ENCODE data around the gene DMBX1.

DMBX1 gene

GRCh38 chr1:46532095-46532494, 42.5 kb downstream of the DMBX1 start:
- Histone ChIP-seq H3K27me3 (ENCODE audit: insufficient read depth, low read length, poor library complexity) (peaks cover 50% of the 10 kb centered on the region), H3K9ac (ENCODE audit: low read depth, low read length) (no peak overlapping the region), H3K36me3 (ENCODE audit: insufficient read depth, low read length) (no peaks in the 10 kb centered on the region), H3K4me1 (ENCODE audit: insufficient read depth, low read length) (no peaks in the 10 kb centered on the region), H3K9me3 (ENCODE audit: insufficient read depth, low read length, severe bottlenecking) (no peaks in the 10 kb centered on the region), H2AFZ (ENCODE audit: low read depth, low read length) (no peak overlapping the region), H3K4me3 (ENCODE audit: low read depth in 1 of 2, low read length in 2 of 2) (no peak overlapping the region), H4K20me1 (ENCODE audit: insufficient read depth, low read length) (peaks cover 5% of the 10 kb centered on the region; the same call in 1 of the 2 replicates), H3K4me2 (ENCODE audit: insufficient read depth, low read length) (no peak overlapping the region), H3K79me2 (ENCODE audit: insufficient read depth, low read length) (no peaks in the 10 kb centered on the region), H3K27ac (ENCODE audit: low read length) (no peak overlapping the region)
- TF ChIP-seq, protein P1, sequence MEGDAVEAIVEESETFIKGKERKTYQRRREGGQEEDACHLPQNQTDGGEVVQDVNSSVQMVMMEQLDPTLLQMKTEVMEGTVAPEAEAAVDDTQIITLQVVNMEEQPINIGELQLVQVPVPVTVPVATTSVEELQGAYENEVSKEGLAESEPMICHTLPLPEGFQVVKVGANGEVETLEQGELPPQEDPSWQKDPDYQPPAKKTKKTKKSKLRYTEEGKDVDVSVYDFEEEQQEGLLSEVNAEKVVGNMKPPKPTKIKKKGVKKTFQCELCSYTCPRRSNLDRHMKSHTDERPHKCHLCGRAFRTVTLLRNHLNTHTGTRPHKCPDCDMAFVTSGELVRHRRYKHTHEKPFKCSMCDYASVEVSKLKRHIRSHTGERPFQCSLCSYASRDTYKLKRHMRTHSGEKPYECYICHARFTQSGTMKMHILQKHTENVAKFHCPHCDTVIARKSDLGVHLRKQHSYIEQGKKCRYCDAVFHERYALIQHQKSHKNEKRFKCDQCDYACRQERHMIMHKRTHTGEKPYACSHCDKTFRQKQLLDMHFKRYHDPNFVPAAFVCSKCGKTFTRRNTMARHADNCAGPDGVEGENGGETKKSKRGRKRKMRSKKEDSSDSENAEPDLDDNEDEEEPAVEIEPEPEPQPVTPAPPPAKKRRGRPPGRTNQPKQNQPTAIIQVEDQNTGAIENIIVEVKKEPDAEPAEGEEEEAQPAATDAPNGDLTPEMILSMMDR (IDR thresholded peaks at IDR 0.05; ENCODE audit: borderline replicate concordance, extremely low read depth, low read length, poor library complexity, severe bottlenecking): no peak
- no peak for TF ChIP-seq EZH2 (IDR thresholded peaks at IDR 0.05; ENCODE audit: borderline replicate concordance, low read depth, low read length, severe bottlenecking)
- ATAC-seq (ENCODE audit: insufficient read depth, low read depth): no peak
- no peak for DNase-seq

DNA sequence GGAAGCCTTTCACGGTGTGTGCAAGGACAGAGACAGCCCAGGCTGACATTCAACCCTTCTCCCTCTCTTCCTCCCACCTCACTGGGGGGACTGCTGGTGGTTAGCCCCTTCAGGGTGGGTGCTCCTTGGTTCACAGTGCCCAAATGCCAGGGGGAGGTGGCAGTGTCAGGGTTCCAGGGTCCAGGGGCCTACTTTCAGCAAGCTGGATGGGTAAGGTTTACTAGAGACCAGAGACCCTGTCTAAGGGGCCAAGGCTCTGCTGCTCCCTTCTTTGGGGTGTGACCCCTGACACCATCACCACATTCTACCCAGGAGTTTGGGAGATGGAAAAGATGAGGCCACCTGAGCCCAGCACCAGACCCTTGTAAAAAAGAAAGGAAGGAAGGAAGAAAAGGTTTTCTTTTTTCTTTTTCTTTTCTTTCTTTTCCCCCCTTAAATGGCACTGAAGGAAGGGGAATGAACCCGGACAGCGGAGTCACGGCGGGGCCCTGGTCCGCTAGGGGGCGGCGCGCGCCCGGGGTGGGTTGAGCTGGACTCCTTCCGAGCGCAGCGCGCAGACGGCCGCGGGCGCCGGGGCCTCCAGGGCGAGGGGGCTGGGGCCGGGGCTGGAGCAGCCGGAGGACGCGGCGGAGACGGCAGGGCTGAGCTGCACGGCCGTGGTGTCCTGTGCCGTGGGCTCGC, 43.0 kb downstream of the DMBX1 start:
- Histone ChIP-seq H3K4me3 (ENCODE audit: low read depth in 1 of 2, low read length in 2 of 2) (no peak overlapping the region), H3K4me2 (ENCODE audit: insufficient read depth, low read length) (no peak overlapping the region)

GRCh38 chr1:46533179-46533864, 43.7 kb downstream of the DMBX1 start:
- H3K9me3 ChIP-seq (ENCODE audit: insufficient read depth, low read length, severe bottlenecking): no peaks in the 10 kb centered on the region
- no peak for DNase-seq
- H3K4me1 ChIP-seq (ENCODE audit: insufficient read depth, low read length): no peaks in the 10 kb centered on the region
- H3K36me3 ChIP-seq (ENCODE audit: insufficient read depth, low read length): no peaks in the 10 kb centered on the region
- TF ChIP-seq, protein P1 (IDR thresholded peaks at IDR 0.05; ENCODE audit: borderline replicate concordance, extremely low read depth, low read length, poor library complexity, severe bottlenecking): no peak
- H2AFZ ChIP-seq (ENCODE audit: low read depth, low read length): no peak overlapping the region
- H3K27me3 ChIP-seq (ENCODE audit: insufficient read depth, low read length, poor library complexity): peaks cover 53% of the 10 kb centered on the region
- no peaks in the 10 kb centered on the region for H3K79me2 ChIP-seq (ENCODE audit: insufficient read depth, low read length)
- H3K4me3 ChIP-seq (ENCODE audit: low read depth in 1 of 2, low read length in 2 of 2): no peak overlapping the region
- H3K9ac ChIP-seq (ENCODE audit: low read depth, low read length): no peak overlapping the region
- no peak for ATAC-seq (ENCODE audit: insufficient read depth, low read depth)
- peaks cover 5% of the 10 kb centered on the region; the same call in 1 of the 2 replicates for H4K20me1 ChIP-seq (ENCODE audit: insufficient read depth, low read length)
- no peak overlapping the region for H3K4me2 ChIP-seq (ENCODE audit: insufficient read depth, low read length)
- no peak overlapping the region for H3K27ac ChIP-seq (ENCODE audit: low read length)

More for the DNA sequence above, 43.0 kb downstream of the DMBX1 start:
- H3K9ac ChIP-seq (ENCODE audit: low read depth, low read length): no peak overlapping the region
- no peaks in the 10 kb centered on the region for H3K9me3 ChIP-seq (ENCODE audit: insufficient read depth, low read length, severe bottlenecking)
- no peak overlapping the region for H3K27ac ChIP-seq (ENCODE audit: low read length)
- no peak for ATAC-seq (ENCODE audit: insufficient read depth, low read depth)
- peaks cover 50% of the 10 kb centered on the region for H3K27me3 ChIP-seq (ENCODE audit: insufficient read depth, low read length, poor library complexity)
- DNase-seq: no peak
- no peaks in the 10 kb centered on the region for H3K79me2 ChIP-seq (ENCODE audit: insufficient read depth, low read length)
- no peaks in the 10 kb centered on the region for H3K4me1 ChIP-seq (ENCODE audit: insufficient read depth, low read length)
- H2AFZ ChIP-seq (ENCODE audit: low read depth, low read length): no peak overlapping the region
- no peaks in the 10 kb centered on the region for H3K36me3 ChIP-seq (ENCODE audit: insufficient read depth, low read length)
- peaks cover 5% of the 10 kb centered on the region; the same call in 1 of the 2 replicates for H4K20me1 ChIP-seq (ENCODE audit: insufficient read depth, low read length)
- no peak for TF ChIP-seq EZH2 (IDR thresholded peaks at IDR 0.05; ENCODE audit: borderline replicate concordance, low read depth, low read length, severe bottlenecking)
- TF ChIP-seq, protein P1 (IDR thresholded peaks at IDR 0.05; ENCODE audit: borderline replicate concordance, extremely low read depth, low read length, poor library complexity, severe bottlenecking): no peak
